Neural cell (in vitro differentiated cells): ENCODE data around the gene NID2. TPM values are rescaled to one million over a fixed set of nuclear protein-coding genes. Genes with fewer than 3 reads are reported as not detected.

Source experiments
- H2AFZ ChIP-seq: fragments of 200-600, 300-800 bp; sonication (generic), shearing (Covaris generic); 2 replicates; pipeline ENCODE4 v1.6.0; 2014; ENCODE audit warnings: low read depth, mild to moderate bottlenecking, antibody characterized with exemption, low read length, moderate library complexity
- H3F3A ChIP-seq: fragments of 200-600 bp; shearing (Covaris generic); 2 replicates; pipeline ENCODE4 v1.6.1; 2016; ENCODE audit warnings: mild to moderate bottlenecking, moderate library complexity, mixed read lengths, antibody characterized with exemption, low read length; ENCODE audit not compliant: insufficient read depth, poor library complexity, severe bottlenecking
- H3K27ac ChIP-seq: fragments of 200-600, 300-800 bp; sonication (generic), shearing (Covaris generic); 2 replicates; pipeline ENCODE4 v1.5.1; 2014; ENCODE audit warnings: mild to moderate bottlenecking, low read length, moderate library complexity
- H3K27me3 ChIP-seq: fragments of 300-800, 200-600 bp; sonication (generic), shearing (Covaris generic); 2 replicates; pipeline ENCODE4 v1.6.0; 2014; ENCODE audit warnings: mild to moderate bottlenecking, low read depth, low read length, moderate library complexity; ENCODE audit not compliant: insufficient read depth
- H3K36me3 ChIP-seq: fragments of 300-800, 200-600 bp; sonication (generic), shearing (Covaris generic); 2 replicates; pipeline ENCODE4 v1.5.1; 2014; ENCODE audit warnings: mild to moderate bottlenecking, antibody characterized with exemption, low read length, moderate library complexity; ENCODE audit not compliant: insufficient read depth
- H3K4me2 ChIP-seq: fragments of 300-800, 200-600 bp; sonication (generic), shearing (Covaris generic); 2 replicates; pipeline ENCODE4 v1.6.0; 2014; ENCODE audit warnings: mild to moderate bottlenecking, low read length
- H3K4me3 ChIP-seq: fragments of 300-800, 200-600 bp; sonication (generic), shearing (Covaris generic); 2 replicates; pipeline ENCODE4 v1.5.1; 2014; ENCODE audit warnings: mild to moderate bottlenecking, low read length, moderate library complexity
- H3K79me2 ChIP-seq: fragments of 200-600 bp; shearing (Covaris generic); replicated peaks from 2 replicates; pipeline ENCODE4 v1.6.0; 2014; ENCODE audit warnings: mild to moderate bottlenecking, low read length, moderate library complexity; ENCODE audit not compliant: insufficient read depth
- H3K9ac ChIP-seq: fragments of 300-800, 200-600 bp; sonication (generic), shearing (Covaris generic); 2 replicates; pipeline ENCODE4 v1.6.1; 2016; ENCODE audit warnings: mild to moderate bottlenecking, low read length, mixed read lengths
- H3K9me2 ChIP-seq: fragments of 200-600 bp; shearing (Covaris generic); 2 replicates; pipeline ENCODE4 v1.6.1; 2016; ENCODE audit warnings: mild to moderate bottlenecking, low read length, mixed read lengths; ENCODE audit not compliant: insufficient read depth
- H3K9me3 ChIP-seq: fragments of 200-600, 300-800 bp; sonication (generic), shearing (Covaris generic); 2 replicates; pipeline ENCODE4 v1.6.1; 2016; ENCODE audit warnings: mild to moderate bottlenecking, mixed run types, low read length, moderate library complexity, mixed read lengths
- H4K20me1 ChIP-seq: fragments of 200-600 bp; shearing (Covaris generic); 2 replicates; pipeline ENCODE4 v1.6.1; 2016; ENCODE audit warnings: mild to moderate bottlenecking, mixed run types; ENCODE audit not compliant: insufficient read depth
- EP300 ChIP-seq: fragments of 450-650 bp; conservative IDR thresholded peaks from 2 replicates; pipeline ENCODE4 v1.6.1; 2014; ENCODE audit warnings: antibody characterized with exemption, mild to moderate bottlenecking, moderate library complexity; ENCODE audit not compliant: poor library complexity, severe bottlenecking
- EZH2 ChIP-seq: fragments of 200-600, 300-800 bp; shearing (Covaris generic), sonication (generic); IDR thresholded peaks from 2 replicates; pipeline ENCODE4 v1.6.1; 2014; ENCODE audit warnings: antibody characterized with exemption, low read length, borderline replicate concordance, mild to moderate bottlenecking; ENCODE audit not compliant: insufficient read depth, poor library complexity, severe bottlenecking
- MXI1 ChIP-seq: fragments of 450-650 bp; conservative IDR thresholded peaks from 2 replicates; pipeline ENCODE4 v1.6.1; 2014; ENCODE audit warnings: antibody characterized with exemption, mild to moderate bottlenecking; ENCODE audit not compliant: poor library complexity, severe bottlenecking
- POLR2AphosphoS5 ChIP-seq: IDR thresholded peaks from 2 replicates; pipeline ENCODE4 v1.6.1; 2012
- RAD21 ChIP-seq: fragments of 450-650 bp; conservative IDR thresholded peaks from 2 replicates; pipeline ENCODE4 v1.6.1; 2014; ENCODE audit warnings: antibody characterized with exemption, mild to moderate bottlenecking, moderate library complexity
- SMC3 ChIP-seq: fragments of 450-650 bp; conservative IDR thresholded peaks from 2 replicates; pipeline ENCODE4 v1.6.1; 2014; ENCODE audit warnings: antibody characterized with exemption, mild to moderate bottlenecking, moderate library complexity; ENCODE audit not compliant: poor library complexity
- TAF1 ChIP-seq: IDR thresholded peaks from 2 replicates; pipeline ENCODE4 v1.6.1; 2012; ENCODE audit warnings: low read depth
- polyA plus RNA-seq: library from polyadenylated mRNA; depleted of rRNA; stranded (reverse); fragments of >200 nt; gene quantifications from 2 replicates; pipeline ENCODE4 v1.2.3, GENCODE V29; 2014
- TF ChIP-seq, protein P1 (sequence below): fragments of 450-650 bp; IDR thresholded peaks from 2 replicates; pipeline ENCODE4 v1.5.1; 2014; ENCODE audit warnings: antibody characterized with exemption, mild to moderate bottlenecking, moderate library complexity; ENCODE audit not compliant: poor library complexity, severe bottlenecking
- TF ChIP-seq, protein P2 (sequence below): IDR thresholded peaks from 2 replicates; pipeline ENCODE4 v1.6.1; 2012; ENCODE audit warnings: borderline replicate concordance

Gene NID2
- polyA plus RNA-seq, 1 donor from 2014 or later, result 1.1 TPM

DNA sequence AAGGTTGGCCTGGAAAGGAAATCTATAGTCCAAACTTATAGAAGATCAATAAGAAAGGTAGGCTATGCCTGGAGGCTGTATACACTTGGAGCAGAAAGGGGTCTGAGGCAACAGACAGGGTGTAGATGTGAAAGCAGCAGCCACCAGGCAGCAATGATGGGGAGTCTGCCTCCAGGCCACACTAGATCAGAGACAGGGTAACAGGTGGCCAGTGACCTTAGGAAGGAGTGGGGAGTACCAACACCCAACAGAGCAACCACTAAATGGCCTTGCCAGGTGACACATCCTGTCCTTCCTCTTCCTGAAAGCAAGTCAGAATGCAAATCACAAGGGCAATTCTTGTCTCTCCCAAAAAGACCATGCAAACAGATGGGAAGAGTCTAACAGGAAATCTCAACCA, 46.4 kb upstream of the NID2 start:
- H3K27me3 ChIP-seq, result no peaks in the 10 kb centered on the region
- no peak overlapping the region for H3K9ac ChIP-seq
- H3F3A ChIP-seq, result no peaks in the 10 kb centered on the region
- no peak overlapping the region for H3K4me3 ChIP-seq
- no peak overlapping the region for H2AFZ ChIP-seq
- H3K9me3 ChIP-seq, result no peaks in the 10 kb centered on the region
- no peaks in the 10 kb centered on the region for H3K79me2 ChIP-seq
- no peaks in the 10 kb centered on the region for H4K20me1 ChIP-seq
- no peak overlapping the region for H3K27ac ChIP-seq
- TF ChIP-seq MXI1, result no peak
- no peak for TF ChIP-seq EP300
- no peak for TF ChIP-seq RAD21
- TF ChIP-seq, protein P1, sequence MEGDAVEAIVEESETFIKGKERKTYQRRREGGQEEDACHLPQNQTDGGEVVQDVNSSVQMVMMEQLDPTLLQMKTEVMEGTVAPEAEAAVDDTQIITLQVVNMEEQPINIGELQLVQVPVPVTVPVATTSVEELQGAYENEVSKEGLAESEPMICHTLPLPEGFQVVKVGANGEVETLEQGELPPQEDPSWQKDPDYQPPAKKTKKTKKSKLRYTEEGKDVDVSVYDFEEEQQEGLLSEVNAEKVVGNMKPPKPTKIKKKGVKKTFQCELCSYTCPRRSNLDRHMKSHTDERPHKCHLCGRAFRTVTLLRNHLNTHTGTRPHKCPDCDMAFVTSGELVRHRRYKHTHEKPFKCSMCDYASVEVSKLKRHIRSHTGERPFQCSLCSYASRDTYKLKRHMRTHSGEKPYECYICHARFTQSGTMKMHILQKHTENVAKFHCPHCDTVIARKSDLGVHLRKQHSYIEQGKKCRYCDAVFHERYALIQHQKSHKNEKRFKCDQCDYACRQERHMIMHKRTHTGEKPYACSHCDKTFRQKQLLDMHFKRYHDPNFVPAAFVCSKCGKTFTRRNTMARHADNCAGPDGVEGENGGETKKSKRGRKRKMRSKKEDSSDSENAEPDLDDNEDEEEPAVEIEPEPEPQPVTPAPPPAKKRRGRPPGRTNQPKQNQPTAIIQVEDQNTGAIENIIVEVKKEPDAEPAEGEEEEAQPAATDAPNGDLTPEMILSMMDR, result no peak
- TF ChIP-seq POLR2AphosphoS5, result no peak
- no peak for TF ChIP-seq SMC3
- TF ChIP-seq, protein P2, sequence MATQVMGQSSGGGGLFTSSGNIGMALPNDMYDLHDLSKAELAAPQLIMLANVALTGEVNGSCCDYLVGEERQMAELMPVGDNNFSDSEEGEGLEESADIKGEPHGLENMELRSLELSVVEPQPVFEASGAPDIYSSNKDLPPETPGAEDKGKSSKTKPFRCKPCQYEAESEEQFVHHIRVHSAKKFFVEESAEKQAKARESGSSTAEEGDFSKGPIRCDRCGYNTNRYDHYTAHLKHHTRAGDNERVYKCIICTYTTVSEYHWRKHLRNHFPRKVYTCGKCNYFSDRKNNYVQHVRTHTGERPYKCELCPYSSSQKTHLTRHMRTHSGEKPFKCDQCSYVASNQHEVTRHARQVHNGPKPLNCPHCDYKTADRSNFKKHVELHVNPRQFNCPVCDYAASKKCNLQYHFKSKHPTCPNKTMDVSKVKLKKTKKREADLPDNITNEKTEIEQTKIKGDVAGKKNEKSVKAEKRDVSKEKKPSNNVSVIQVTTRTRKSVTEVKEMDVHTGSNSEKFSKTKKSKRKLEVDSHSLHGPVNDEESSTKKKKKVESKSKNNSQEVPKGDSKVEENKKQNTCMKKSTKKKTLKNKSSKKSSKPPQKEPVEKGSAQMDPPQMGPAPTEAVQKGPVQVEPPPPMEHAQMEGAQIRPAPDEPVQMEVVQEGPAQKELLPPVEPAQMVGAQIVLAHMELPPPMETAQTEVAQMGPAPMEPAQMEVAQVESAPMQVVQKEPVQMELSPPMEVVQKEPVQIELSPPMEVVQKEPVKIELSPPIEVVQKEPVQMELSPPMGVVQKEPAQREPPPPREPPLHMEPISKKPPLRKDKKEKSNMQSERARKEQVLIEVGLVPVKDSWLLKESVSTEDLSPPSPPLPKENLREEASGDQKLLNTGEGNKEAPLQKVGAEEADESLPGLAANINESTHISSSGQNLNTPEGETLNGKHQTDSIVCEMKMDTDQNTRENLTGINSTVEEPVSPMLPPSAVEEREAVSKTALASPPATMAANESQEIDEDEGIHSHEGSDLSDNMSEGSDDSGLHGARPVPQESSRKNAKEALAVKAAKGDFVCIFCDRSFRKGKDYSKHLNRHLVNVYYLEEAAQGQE, result no peak
- TF ChIP-seq EZH2, result no peak
- no peak for TF ChIP-seq TAF1
- no peaks in the 10 kb centered on the region for H3K9me2 ChIP-seq
- H3K4me2 ChIP-seq, result no peak overlapping the region
- no peaks in the 10 kb centered on the region for H3K36me3 ChIP-seq

DNA sequence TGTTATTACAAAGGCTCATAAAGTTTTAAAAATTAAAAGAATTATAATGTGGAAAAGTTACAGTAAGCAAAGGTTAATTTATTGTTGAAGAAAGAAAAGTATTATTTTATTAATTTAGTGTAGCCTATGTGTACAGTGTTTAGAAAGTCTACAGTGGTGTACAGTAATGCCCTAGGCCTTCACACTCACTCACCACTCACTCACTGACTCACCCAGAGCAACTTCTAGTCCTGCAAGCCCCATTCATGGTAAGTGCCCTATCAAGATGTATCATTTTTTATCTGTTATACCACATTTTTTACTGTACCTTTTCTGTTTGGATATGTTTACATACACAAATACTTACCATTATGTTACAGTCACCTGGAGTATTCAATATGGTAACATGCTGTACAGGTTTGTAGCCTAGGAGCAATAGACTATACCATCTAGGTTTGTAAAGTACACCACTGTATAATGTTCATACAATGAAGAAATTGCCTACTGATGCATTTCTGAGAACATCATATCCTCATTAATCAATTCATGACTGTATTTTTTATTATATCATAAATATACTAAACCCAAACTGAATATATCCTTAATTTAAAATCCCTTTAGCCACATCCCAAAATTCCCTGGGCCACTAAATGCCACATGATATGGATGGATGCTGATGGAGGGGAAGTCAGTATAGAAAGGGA, 43.6 kb upstream of the NID2 start:
- H3K9ac ChIP-seq, result no peak overlapping the region
- TF ChIP-seq POLR2AphosphoS5 (no peak), TAF1 (no peak)
- H3F3A ChIP-seq, result no peaks in the 10 kb centered on the region
- no peaks in the 10 kb centered on the region for H3K79me2 ChIP-seq
- H3K27me3 ChIP-seq, result no peaks in the 10 kb centered on the region
- no peaks in the 10 kb centered on the region for H3K9me2 ChIP-seq
- no peaks in the 10 kb centered on the region for H3K9me3 ChIP-seq
- H3K36me3 ChIP-seq, result no peaks in the 10 kb centered on the region
- H4K20me1 ChIP-seq, result no peaks in the 10 kb centered on the region
- no peak overlapping the region for H3K4me2 ChIP-seq
- H3K27ac ChIP-seq, result no peak overlapping the region
- H2AFZ ChIP-seq, result no peak overlapping the region
- no peak overlapping the region for H3K4me3 ChIP-seq

DNA sequence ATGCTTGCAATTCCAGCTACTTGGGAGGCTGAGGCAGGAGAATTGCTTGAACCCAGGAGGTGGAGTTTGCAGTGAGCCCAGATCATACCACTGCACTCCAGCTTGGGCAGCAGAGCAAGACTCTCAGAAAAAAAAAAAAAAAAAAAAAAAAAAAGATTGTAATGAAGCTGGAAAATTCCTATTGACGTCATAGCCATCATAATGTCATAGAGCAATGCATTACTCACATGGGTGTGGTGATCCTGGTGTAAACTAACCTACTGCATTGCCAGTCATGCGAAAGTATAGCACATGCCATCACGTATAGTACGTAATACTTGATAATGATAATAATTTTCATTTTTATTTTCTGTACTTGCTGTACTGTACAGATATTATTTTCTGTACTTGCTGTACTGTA, 42.7 kb upstream of the NID2 start:
- H3K9ac ChIP-seq, result no peak overlapping the region
- H2AFZ ChIP-seq, result no peak overlapping the region
- no peaks in the 10 kb centered on the region for H3K9me3 ChIP-seq
- no peak overlapping the region for H3K27ac ChIP-seq
- no peaks in the 10 kb centered on the region for H4K20me1 ChIP-seq
- H3F3A ChIP-seq, result no peaks in the 10 kb centered on the region
- no peak overlapping the region for H3K4me3 ChIP-seq
- H3K4me2 ChIP-seq, result no peak overlapping the region
- H3K36me3 ChIP-seq, result no peaks in the 10 kb centered on the region
- H3K79me2 ChIP-seq, result no peaks in the 10 kb centered on the region
- no peaks in the 10 kb centered on the region for H3K27me3 ChIP-seq
- H3K9me2 ChIP-seq, result no peaks in the 10 kb centered on the region
- TF ChIP-seq MXI1, result no peak
- TF ChIP-seq POLR2AphosphoS5, result no peak
- no peak for TF ChIP-seq TAF1
- no peak for TF ChIP-seq EP300
- no peak for TF ChIP-seq RAD21
- TF ChIP-seq, protein P2, result no peak
- TF ChIP-seq, protein P1, result no peak
- no peak for TF ChIP-seq SMC3
- no peak for TF ChIP-seq EZH2
